CD4-positive, alpha-beta T cell (primary cell): ENCODE results near the gene DAPK2. TPM values are rescaled to one million over a fixed set of nuclear protein-coding genes. Genes with fewer than 3 reads are reported as not detected.

Source experiments
- ATAC-seq: fragments of 200-7000 bp; cut with Tn5 transposase; one replicate; pipeline ENCODE4 v1.10.0; 2022; ENCODE audit warnings: mild to moderate bottlenecking; ENCODE audit not compliant: poor library complexity
- CTCF ChIA-PET: fragments of 350-600 bp; sonication (Branson Sonifier 250); formaldehyde crosslinking; loops from one replicate; lab custom pipeline; 2021; ENCODE audit warnings: antibody characterized with exemption, inconsistent platforms; lab: Charles Lee
- POLR2A ChIA-PET: fragments of 350-600 bp; sonication (Branson Sonifier 250); formaldehyde crosslinking; loops from one replicate; lab custom pipeline; 2021; ENCODE audit warnings: antibody characterized with exemption, inconsistent platforms; lab: Charles Lee
- DNase-seq, 14 experiments: peaks; one replicate each; pipeline ENCODE4 v3.0.0-alpha.2; 2013 to 2020; ENCODE audit warnings: mixed read lengths in 2 of 14
- H3K27ac ChIP-seq, 2 donors: one replicate each; pipeline versions ENCODE4 v1.5.1 to v1.7.0; 2013; ENCODE audit warnings: low read length in 2 of 2, low read depth in 1 of 2, mild to moderate bottlenecking in 1 of 2
- H3K27me3 ChIP-seq, 2 experiments: 1 replicate in 1 of 2; 2 replicates in 1 of 2; pipeline versions ENCODE4 v1.6.1 to v1.7.0; 2013; ENCODE audit warnings: low read length in 2 of 2, control low read depth in 1 of 2, mild to moderate bottlenecking in 1 of 2, moderate library complexity in 1 of 2; ENCODE audit not compliant: insufficient read depth in 2 of 2, control insufficient read depth in 1 of 2
- H3K36me3 ChIP-seq: one replicate; pipeline ENCODE4 v1.6.1; 2013; ENCODE audit warnings: low read length, control low read depth; ENCODE audit not compliant: insufficient read depth
- H3K4me1 ChIP-seq: one replicate; pipeline ENCODE4 v1.6.1; 2013; ENCODE audit warnings: low read length, control low read depth; ENCODE audit not compliant: insufficient read depth
- H3K4me3 ChIP-seq: one replicate; pipeline ENCODE4 v1.5.1; 2013; ENCODE audit warnings: mild to moderate bottlenecking, low read length, moderate library complexity
- H3K9me3 ChIP-seq, 2 experiments: 1 replicate in 1 of 2; 2 replicates in 1 of 2; pipeline versions ENCODE4 v1.6.1 to v1.7.0; 2013; ENCODE audit warnings: low read length in 2 of 2, mild to moderate bottlenecking in 2 of 2, control low read depth in 1 of 2, moderate library complexity in 1 of 2; ENCODE audit not compliant: control insufficient read depth in 1 of 2, insufficient read depth in 1 of 2
- H3K27ac Mint-ChIP-seq: one replicate; pipeline ENCODE4 v1.8.0; 2020; ENCODE audit warnings: mixed read lengths
- H3K27me3 Mint-ChIP-seq: one replicate; pipeline ENCODE4 v1.8.0; 2021; ENCODE audit warnings: mixed read lengths
- H3K36me3 Mint-ChIP-seq: one replicate; pipeline ENCODE4 v1.8.0; 2021; ENCODE audit warnings: low read depth, mixed read lengths
- H3K4me1 Mint-ChIP-seq: one replicate; pipeline ENCODE4 v1.8.0; 2021; ENCODE audit warnings: low read depth, mixed read lengths
- H3K4me3 Mint-ChIP-seq: one replicate; pipeline ENCODE4 v1.8.0; 2020; ENCODE audit warnings: mild to moderate bottlenecking, mixed read lengths
- H3K9me3 Mint-ChIP-seq: one replicate; pipeline ENCODE4 v1.8.0; 2020; ENCODE audit warnings: mixed read lengths
- CTCF ChIP-seq: fragments of 200-600 bp; IDR thresholded peaks from one replicate; pipeline ENCODE4 v1.8.0; 2022; ENCODE audit warnings: antibody characterized with exemption, mild to moderate bottlenecking
- intact Hi-C, 2 experiments: fragments of 100-400 bp; cut with DNase I in 1 of 2; cut with micrococcal nuclease in 1 of 2; formaldehyde crosslinking; loops; one replicate each; pipeline versions ENCODE4 v1.15.1 to v1.9.0; 2023 to 2025; cut with DNase I, micrococcal nuclease
- total RNA-seq, 174 experiments: library from RNA in 2 of 174; stranded (reverse) in 2 of 174; gene quantifications; one replicate each; pipeline ENCODE4 v1.2.3 and lab custom pipeline; 2021 to 2026

DAPK2 gene
- total RNA-seq, 2 experiments from 2014 or later = 1.3 to 1.6 TPM

GRCh38 chr15:63977119-63977518 lies 69.2 kb downstream of the DAPK2 start:
- no peak for ATAC-seq
- Mint-ChIP-seq H3K9me3 (no peaks in the 10 kb centered on the region), H3K27me3 (no peaks in the 10 kb centered on the region), H3K36me3 (no peaks in the 10 kb centered on the region), H3K4me3 (no peak overlapping the region), H3K4me1 (peaks cover 3% of the 10 kb centered on the region), H3K27ac (no peak overlapping the region)
- H3K9me3 ChIP-seq = no peaks in the 10 kb centered on the region
- peaks cover 3% of the 10 kb centered on the region for H3K4me1 ChIP-seq
- TF ChIP-seq CTCF = no peak
- no peaks in the 10 kb centered on the region for H3K36me3 ChIP-seq
- H3K27ac ChIP-seq = no peak overlapping the region
- no peak overlapping the region for H3K4me3 ChIP-seq
- DNase-seq = no peak
- H3K27me3 ChIP-seq = no peaks in the 10 kb centered on the region
- POLR2A ChIA-PET = no interaction called here
- CTCF ChIA-PET = no interaction called here
- intact Hi-C loops = no loop called here

- no peaks in the 10 kb centered on the region for H3K9me3 ChIP-seq
- no peaks in the 10 kb centered on the region for H3K36me3 Mint-ChIP-seq
- no peak overlapping the region for H3K27ac Mint-ChIP-seq
- ChIA-PET POLR2A (no interaction called here), CTCF (interaction anchor here (1.0 kb wide), 1 partner anchor 12 kb away, joined by 3 read pairs; no protein-coding TSS in a partner anchor)
- no peak for TF ChIP-seq CTCF
- intact Hi-C loops = no loop called here
- no peaks in the 10 kb centered on the region for H3K27me3 ChIP-seq
- no peaks in the 10 kb centered on the region for H3K36me3 ChIP-seq
- no peak for ATAC-seq
- no peak for DNase-seq
- H3K4me3 Mint-ChIP-seq = no peak overlapping the region
- H3K4me3 ChIP-seq = no peak overlapping the region
- H3K9me3 Mint-ChIP-seq = no peaks in the 10 kb centered on the region
- H3K4me1 ChIP-seq = peaks cover 30% of the 10 kb centered on the region
- no peak overlapping the region for H3K27ac ChIP-seq
- no peaks in the 10 kb centered on the region for H3K27me3 Mint-ChIP-seq
- peaks cover 29% of the 10 kb centered on the region for H3K4me1 Mint-ChIP-seq
Observed at GRCh38 chr15:63974021-63974420, 72.3 kb downstream of the DAPK2 start.

GRCh38 chr15:63973212-63974009 lies 72.9 kb downstream of the DAPK2 start:
- ChIA-PET CTCF (no interaction called here), POLR2A (no interaction called here)
- no peak for TF ChIP-seq CTCF
- H3K4me3 ChIP-seq = no peak overlapping the region
- Mint-ChIP-seq H3K9me3 (no peaks in the 10 kb centered on the region), H3K27me3 (no peaks in the 10 kb centered on the region), H3K36me3 (no peaks in the 10 kb centered on the region), H3K4me3 (no peak overlapping the region), H3K27ac (no peak overlapping the region), H3K4me1 (peaks cover 33% of the 10 kb centered on the region)
- no peak for ATAC-seq
- intact Hi-C loops = no loop called here
- no peaks in the 10 kb centered on the region for H3K9me3 ChIP-seq
- H3K27me3 ChIP-seq = no peaks in the 10 kb centered on the region
- no peak for DNase-seq
- no peak overlapping the region for H3K27ac ChIP-seq
- peaks cover 36% of the 10 kb centered on the region for H3K4me1 ChIP-seq
- no peaks in the 10 kb centered on the region for H3K36me3 ChIP-seq
